ENCODE results near the gene PPARGC1A.

The PPARGC1A gene

DNA sequence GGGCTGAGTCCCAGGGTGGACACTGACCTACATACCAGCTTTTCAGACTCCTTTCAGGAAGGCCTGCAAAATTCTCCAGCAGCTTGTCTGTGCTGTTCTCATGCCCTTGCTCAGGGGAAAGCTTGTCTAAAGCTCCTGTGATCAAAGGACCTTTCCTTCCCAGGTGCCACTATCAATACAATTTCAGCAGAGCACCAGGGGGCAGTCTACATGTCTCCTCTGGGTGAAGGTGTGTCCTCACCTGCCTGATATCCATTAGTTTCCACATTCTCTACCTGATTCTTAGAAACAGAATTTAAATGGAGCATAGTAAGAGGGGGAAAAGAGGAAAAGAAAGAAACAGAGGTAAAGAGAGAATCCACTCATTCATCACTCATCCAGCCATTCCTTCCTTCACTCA is 114.2 kb downstream of the PPARGC1A start:
- FAIRE-seq (no peak), DNase-seq (ENCODE audit: insufficient read length, low spot score) (no peak)
- TF ChIP-seq POLR2A (IDR thresholded peaks at IDR 0.05; ENCODE audit: low read depth, low read length) (no peak), PAX5 (IDR thresholded peaks at IDR 0.05; ENCODE audit: insufficient read depth, low read length, severe bottlenecking) (no peak), SPI1 (IDR thresholded peaks at IDR 0.05; ENCODE audit: low read depth, low read length) (no peak), POLR2AphosphoS5 (IDR thresholded peaks at IDR 0.05; ENCODE audit: low read depth, low read length) (no peak), POU2F2 (IDR thresholded peaks at IDR 0.05; ENCODE audit: low read depth, low read length) (no peak)

DNA sequence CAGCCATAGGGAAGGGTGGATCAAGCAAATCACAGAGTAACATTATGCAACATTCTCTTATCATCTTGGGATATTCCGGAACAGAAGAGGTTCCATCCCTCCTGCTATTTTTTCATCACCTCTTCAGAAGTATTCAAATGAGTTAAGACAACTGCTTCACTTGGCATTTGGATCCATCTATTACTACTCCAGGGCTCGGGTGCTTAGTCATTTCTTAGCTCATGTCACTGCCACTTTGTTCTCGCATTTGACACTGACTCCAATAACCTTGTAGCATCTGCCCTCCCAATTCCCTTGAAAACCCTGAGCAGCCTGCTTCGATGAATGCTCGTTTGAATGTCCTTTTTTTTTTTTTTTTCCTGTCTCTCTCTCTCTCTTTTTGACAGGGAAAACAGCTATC is 114.9 kb downstream of the PPARGC1A start:
- no peak for TF ChIP-seq TAF1 (IDR thresholded peaks at IDR 0.05; ENCODE audit: low read depth, low read length)
- TF ChIP-seq POLR2A (IDR thresholded peaks at IDR 0.05; ENCODE audit: low read depth, low read length), result no peak
- no peak for TF ChIP-seq SPI1 (IDR thresholded peaks at IDR 0.05; ENCODE audit: low read depth, low read length)
- FAIRE-seq (no peak), DNase-seq (ENCODE audit: insufficient read length, low spot score) (no peak)

DNA sequence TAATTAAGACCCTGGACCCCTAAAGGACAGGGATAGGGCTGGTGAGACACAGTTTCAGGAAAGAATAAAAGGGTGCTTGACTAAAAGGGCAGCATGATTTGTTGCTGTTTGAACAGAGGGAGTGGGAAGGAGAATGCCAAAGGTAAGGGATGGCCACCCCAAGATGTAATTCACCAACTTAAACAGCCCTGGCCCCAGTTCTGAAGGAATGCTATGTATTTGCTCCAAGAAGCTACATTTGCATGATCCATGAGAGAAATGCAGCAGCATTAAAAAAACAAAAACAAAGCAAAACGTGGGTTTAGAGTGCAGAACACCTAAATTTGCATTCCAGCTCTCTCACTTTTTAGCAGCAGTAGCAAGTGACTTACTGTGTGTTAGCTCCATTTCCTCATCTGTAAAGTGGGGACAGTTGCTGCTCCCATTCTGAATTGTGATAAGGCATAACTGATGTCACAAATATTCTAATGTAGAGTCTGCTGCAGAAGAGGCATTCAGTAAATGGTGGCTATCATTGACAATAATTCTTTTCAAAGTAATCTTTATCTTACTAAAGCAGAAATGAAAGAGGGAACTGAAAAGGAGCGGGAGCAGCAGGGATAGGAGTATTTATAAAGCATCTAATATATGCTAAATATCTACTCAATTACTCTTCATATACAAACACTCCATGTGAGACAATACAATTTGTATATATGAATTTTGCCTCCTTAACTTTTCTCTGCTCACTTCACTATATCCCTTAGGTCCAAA is 115.8 kb downstream of the PPARGC1A start:
- DNase-seq (ENCODE audit: insufficient read length, low spot score), result no peak
- peak; percentile 21; the same call in 1 of the 2 replicates for TF ChIP-seq SPI1 (IDR thresholded peaks at IDR 0.05; ENCODE audit: low read depth, low read length)
- no peak for TF ChIP-seq PAX5 (IDR thresholded peaks at IDR 0.05; ENCODE audit: insufficient read depth, low read length, severe bottlenecking)
- TF ChIP-seq POLR2AphosphoS5 (IDR thresholded peaks at IDR 0.05; ENCODE audit: low read depth, low read length), result no peak
- no peak for TF ChIP-seq POU2F2 (IDR thresholded peaks at IDR 0.05; ENCODE audit: low read depth, low read length)
- no peak for TF ChIP-seq TAF1 (IDR thresholded peaks at IDR 0.05; ENCODE audit: low read depth, low read length)
- no peak for FAIRE-seq

DNA sequence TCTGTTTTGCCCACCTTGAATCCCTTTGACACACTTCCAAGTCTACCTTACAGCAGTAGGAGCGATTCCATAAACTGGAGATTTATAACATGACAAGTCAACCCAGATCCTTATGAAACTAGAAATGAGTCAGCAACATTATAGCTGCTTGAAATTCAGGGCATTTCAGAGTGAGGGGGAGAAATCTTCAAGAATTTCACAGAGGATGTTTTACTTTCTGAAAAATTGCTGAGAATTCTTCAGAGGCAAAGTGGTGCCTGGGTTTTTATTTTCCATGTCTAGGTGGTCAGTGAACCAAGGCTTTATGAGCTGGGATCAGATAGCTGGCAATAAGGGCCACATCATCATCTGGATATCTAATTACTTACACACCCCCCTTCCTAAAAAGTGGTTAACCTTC is 119.8 kb downstream of the PPARGC1A start:
- no peak for DNase-seq (ENCODE audit: insufficient read length, low spot score)
- FAIRE-seq, result no peak
- no peak for TF ChIP-seq POLR2AphosphoS5 (IDR thresholded peaks at IDR 0.05; ENCODE audit: low read depth, low read length)
- TF ChIP-seq POLR2A (IDR thresholded peaks at IDR 0.05; ENCODE audit: low read depth, low read length), result no peak

DNA sequence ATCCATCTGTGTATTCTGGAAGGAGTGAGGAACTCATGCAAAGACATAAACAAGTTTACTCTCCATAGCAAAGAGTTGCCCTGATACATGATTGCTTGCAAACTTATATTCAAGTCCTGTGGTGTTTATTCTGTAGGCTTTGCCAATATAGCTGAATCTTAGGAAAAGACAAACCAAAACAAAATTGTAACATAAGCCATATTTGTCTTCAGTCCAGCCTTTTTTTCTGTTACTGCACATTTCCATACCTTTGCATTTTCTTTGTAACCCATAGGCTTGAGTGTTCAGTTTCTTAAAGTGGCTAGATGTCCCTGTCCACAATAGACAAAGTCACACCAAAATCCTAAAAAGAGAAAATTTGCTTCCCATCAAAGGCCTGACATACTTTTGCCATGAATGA is 120.4 kb downstream of the PPARGC1A start:
- DNase-seq (ENCODE audit: insufficient read length, low spot score) (no peak), FAIRE-seq (no peak)
- no peak for TF ChIP-seq POLR2AphosphoS5 (IDR thresholded peaks at IDR 0.05; ENCODE audit: low read depth, low read length)
- TF ChIP-seq TAF1 (IDR thresholded peaks at IDR 0.05; ENCODE audit: low read depth, low read length), result no peak
- no peak for TF ChIP-seq POLR2A (IDR thresholded peaks at IDR 0.05; ENCODE audit: low read depth, low read length)
- TF ChIP-seq SPI1 (IDR thresholded peaks at IDR 0.05; ENCODE audit: low read depth, low read length), result no peak
- no peak for TF ChIP-seq POU2F2 (IDR thresholded peaks at IDR 0.05; ENCODE audit: low read depth, low read length)
- TF ChIP-seq PAX5 (IDR thresholded peaks at IDR 0.05; ENCODE audit: insufficient read depth, low read length, severe bottlenecking), result no peak

DNA sequence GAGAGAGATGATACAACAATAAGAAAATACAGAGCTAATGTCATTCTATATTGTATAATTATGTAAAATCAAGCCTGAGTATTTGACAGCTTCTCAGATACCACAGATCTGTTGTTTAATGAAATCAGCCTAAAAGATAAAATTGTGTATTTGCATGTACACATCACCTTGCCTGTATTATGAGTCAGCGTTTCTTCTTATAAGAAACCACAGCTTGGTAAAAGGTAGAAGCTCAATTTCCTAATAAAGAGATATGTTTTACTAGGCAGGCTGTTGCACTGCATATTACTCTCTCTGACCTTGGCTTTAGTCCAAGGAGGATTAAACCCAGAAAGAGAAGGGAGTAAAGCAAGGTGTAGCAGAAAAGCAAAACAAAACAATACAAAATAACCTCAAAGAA is 121.3 kb downstream of the PPARGC1A start:
- FAIRE-seq, result no peak
- DNase-seq (ENCODE audit: insufficient read length, low spot score), result no peak
- TF ChIP-seq POLR2AphosphoS5 (IDR thresholded peaks at IDR 0.05; ENCODE audit: low read depth, low read length) (no peak), PAX5 (IDR thresholded peaks at IDR 0.05; ENCODE audit: insufficient read depth, low read length, severe bottlenecking) (no peak), POLR2A (IDR thresholded peaks at IDR 0.05; ENCODE audit: low read depth, low read length) (no peak), SPI1 (IDR thresholded peaks at IDR 0.05; ENCODE audit: low read depth, low read length) (no peak), TAF1 (IDR thresholded peaks at IDR 0.05; ENCODE audit: low read depth, low read length) (no peak), POU2F2 (IDR thresholded peaks at IDR 0.05; ENCODE audit: low read depth, low read length) (no peak)

DNA sequence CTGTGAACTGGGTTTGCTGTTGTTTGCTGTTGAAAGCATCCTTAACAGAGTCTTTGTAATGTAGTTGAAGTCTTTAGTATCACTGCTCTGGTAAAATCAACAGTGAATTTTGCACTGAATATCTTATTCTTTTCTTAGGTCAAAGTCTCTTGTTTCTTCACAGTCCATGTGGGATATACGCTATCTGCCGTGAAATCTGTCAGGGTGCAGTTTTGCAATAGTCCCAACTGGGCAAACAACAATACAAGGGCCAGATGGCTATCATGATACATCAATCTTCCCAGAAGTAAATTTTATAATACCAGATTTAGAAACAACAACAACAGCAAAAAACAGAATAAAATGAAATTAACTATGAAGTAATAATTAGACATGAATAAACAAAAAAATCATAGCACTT is 123.5 kb downstream of the PPARGC1A start:
- TF ChIP-seq TAF1 (IDR thresholded peaks at IDR 0.05; ENCODE audit: low read depth, low read length) (no peak), PAX5 (IDR thresholded peaks at IDR 0.05; ENCODE audit: insufficient read depth, low read length, severe bottlenecking) (no peak), POU2F2 (IDR thresholded peaks at IDR 0.05; ENCODE audit: low read depth, low read length) (no peak), POLR2AphosphoS5 (IDR thresholded peaks at IDR 0.05; ENCODE audit: low read depth, low read length) (no peak), POLR2A (IDR thresholded peaks at IDR 0.05; ENCODE audit: low read depth, low read length) (no peak), SPI1 (IDR thresholded peaks at IDR 0.05; ENCODE audit: low read depth, low read length) (no peak)
- no peak for DNase-seq (ENCODE audit: insufficient read length, low spot score)
- no peak for FAIRE-seq

DNA sequence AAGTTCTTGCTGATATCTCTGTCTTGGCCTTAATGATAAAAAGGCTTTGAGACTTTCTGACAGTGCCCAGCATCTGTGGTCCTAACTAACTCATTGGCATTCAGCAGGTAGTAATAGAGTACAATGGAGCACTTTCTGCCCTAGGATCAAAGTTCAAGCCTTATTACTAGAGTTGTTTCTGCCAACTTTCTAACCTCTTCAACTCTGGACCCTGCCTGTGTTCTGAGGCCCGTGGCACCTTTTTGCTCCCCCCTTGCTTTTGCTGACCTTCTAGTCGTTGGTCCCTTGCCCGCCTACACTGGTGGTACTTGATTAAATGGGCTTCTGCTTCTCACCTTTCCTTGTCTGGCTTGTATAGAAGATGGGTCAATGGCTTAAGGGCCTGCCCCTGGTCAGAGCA is 126.3 kb downstream of the PPARGC1A start:
- DNase-seq (ENCODE audit: insufficient read length, low spot score), result no peak
- no peak for FAIRE-seq
- TF ChIP-seq POLR2AphosphoS5 (IDR thresholded peaks at IDR 0.05; ENCODE audit: low read depth, low read length), result no peak
- TF ChIP-seq PAX5 (IDR thresholded peaks at IDR 0.05; ENCODE audit: insufficient read depth, low read length, severe bottlenecking), result no peak
- no peak for TF ChIP-seq SPI1 (IDR thresholded peaks at IDR 0.05; ENCODE audit: low read depth, low read length)
- no peak for TF ChIP-seq POLR2A (IDR thresholded peaks at IDR 0.05; ENCODE audit: low read depth, low read length)
- TF ChIP-seq TAF1 (IDR thresholded peaks at IDR 0.05; ENCODE audit: low read depth, low read length), result no peak
- TF ChIP-seq POU2F2 (IDR thresholded peaks at IDR 0.05; ENCODE audit: low read depth, low read length), result no peak

DNA sequence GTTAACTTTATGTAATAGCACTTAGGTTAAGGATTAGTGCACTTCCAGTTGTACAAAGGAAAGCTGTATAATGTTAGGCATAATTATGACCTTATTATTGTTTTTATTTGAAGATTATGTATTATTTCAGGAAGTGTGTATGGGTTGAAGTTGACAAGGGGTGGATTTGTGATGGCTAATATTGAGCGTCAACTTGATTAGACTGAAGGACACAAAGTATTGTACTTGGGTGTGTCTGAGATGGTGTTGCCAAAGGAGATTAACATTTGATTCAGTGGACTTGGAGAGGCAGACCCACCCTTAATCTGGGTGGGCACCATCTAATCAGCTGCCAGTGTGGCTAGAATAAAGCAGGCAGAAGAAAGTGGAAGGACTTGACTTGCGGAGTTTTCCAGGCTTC is 127.3 kb downstream of the PPARGC1A start:
- no peak for FAIRE-seq
- TF ChIP-seq SPI1 (IDR thresholded peaks at IDR 0.05; ENCODE audit: low read depth, low read length) (no peak), POU2F2 (IDR thresholded peaks at IDR 0.05; ENCODE audit: low read depth, low read length) (no peak), PAX5 (IDR thresholded peaks at IDR 0.05; ENCODE audit: insufficient read depth, low read length, severe bottlenecking) (no peak), POLR2AphosphoS5 (IDR thresholded peaks at IDR 0.05; ENCODE audit: low read depth, low read length) (no peak), TAF1 (IDR thresholded peaks at IDR 0.05; ENCODE audit: low read depth, low read length) (no peak), POLR2A (IDR thresholded peaks at IDR 0.05; ENCODE audit: low read depth, low read length) (no peak)
- DNase-seq (ENCODE audit: insufficient read length, low spot score), result no peak

DNA sequence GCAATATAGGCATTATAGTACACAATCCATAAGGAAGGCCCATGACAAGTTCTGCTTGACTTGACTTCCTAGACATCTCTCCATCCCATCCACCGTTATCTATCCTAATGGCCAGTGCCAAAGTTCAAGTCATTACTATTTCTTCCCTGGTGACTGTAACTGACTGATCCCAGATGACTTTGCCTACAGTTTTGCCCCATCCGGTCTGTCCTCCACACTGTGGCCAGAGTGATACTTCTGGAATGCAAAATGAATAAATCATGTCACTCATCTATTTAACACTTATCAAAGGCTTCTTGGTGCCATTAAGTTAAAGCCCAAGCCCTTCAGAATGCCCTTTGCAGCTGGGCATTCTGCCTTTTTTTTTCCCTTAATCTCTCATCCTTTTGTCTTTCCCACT is 130.8 kb downstream of the PPARGC1A start:
- FAIRE-seq (no peak), DNase-seq (ENCODE audit: insufficient read length, low spot score) (no peak)

More for the DNA sequence above, 130.8 kb downstream of the PPARGC1A start:
- TF ChIP-seq TAF1 (IDR thresholded peaks at IDR 0.05; ENCODE audit: low read depth, low read length) (no peak), POLR2AphosphoS5 (IDR thresholded peaks at IDR 0.05; ENCODE audit: low read depth, low read length) (no peak), SPI1 (IDR thresholded peaks at IDR 0.05; ENCODE audit: low read depth, low read length) (no peak), POLR2A (IDR thresholded peaks at IDR 0.05; ENCODE audit: low read depth, low read length) (no peak), POU2F2 (IDR thresholded peaks at IDR 0.05; ENCODE audit: low read depth, low read length) (no peak), PAX5 (IDR thresholded peaks at IDR 0.05; ENCODE audit: insufficient read depth, low read length, severe bottlenecking) (no peak)
